Stimulated activated CD8-positive, alpha-beta memory T cell treated with anti-CD3 and anti-CD28 coated beads, Interleukin-2, amount 100 ng/mL, for 48 hours (primary cell): ENCODE measurements around the gene APOO.

Experiments
- DNase-seq, 2 donors: peaks; one replicate each; pipeline ENCODE4 v3.0.0-alpha.2; 2020; ENCODE audit warnings: low read depth in 2 of 2

APOO gene

DNA sequence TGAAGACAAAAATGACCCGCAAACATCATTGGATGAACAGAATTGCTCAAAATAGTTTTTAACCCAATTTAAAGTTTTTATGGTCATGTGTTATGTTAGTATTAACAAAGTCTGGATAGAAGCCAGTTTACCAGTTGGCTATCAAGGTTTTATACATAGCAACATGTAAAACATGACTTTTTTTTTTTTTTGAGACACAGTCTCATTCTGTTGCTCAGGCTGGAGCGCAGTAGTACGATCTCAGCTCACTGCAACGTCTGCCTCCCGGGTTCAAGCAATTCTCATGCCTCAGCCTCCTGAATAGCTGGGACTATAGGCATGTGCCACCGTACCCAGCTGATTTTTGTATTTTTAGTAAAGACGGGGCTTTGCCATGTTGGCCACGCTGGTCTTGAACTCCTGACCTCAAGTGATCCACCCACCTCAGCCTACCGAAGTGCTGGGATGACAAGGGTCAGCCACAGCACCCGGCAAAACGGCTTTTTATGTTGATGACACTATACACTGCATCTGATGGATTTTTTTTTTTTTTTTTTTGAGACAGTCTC, 121.4 kb downstream of the APOO start:
- DNase-seq = no peak

DNA sequence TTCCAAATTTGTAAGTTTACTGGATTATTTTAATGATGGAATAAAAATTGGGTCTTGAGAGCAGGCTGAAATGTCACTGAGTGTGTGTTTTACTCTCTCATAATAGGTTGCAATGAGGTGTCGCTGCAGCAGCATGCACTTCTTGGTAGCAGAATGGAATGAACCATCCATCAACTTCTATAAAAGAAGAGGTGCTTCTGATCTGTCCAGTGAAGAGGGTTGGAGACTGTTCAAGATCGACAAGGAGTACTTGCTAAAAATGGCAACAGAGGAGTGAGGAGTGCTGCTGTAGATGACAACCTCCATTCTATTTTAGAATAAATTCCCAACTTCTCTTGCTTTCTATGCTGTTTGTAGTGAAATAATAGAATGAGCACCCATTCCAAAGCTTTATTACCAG, 122.2 kb downstream of the APOO start:
- DNase-seq = no peak

DNA sequence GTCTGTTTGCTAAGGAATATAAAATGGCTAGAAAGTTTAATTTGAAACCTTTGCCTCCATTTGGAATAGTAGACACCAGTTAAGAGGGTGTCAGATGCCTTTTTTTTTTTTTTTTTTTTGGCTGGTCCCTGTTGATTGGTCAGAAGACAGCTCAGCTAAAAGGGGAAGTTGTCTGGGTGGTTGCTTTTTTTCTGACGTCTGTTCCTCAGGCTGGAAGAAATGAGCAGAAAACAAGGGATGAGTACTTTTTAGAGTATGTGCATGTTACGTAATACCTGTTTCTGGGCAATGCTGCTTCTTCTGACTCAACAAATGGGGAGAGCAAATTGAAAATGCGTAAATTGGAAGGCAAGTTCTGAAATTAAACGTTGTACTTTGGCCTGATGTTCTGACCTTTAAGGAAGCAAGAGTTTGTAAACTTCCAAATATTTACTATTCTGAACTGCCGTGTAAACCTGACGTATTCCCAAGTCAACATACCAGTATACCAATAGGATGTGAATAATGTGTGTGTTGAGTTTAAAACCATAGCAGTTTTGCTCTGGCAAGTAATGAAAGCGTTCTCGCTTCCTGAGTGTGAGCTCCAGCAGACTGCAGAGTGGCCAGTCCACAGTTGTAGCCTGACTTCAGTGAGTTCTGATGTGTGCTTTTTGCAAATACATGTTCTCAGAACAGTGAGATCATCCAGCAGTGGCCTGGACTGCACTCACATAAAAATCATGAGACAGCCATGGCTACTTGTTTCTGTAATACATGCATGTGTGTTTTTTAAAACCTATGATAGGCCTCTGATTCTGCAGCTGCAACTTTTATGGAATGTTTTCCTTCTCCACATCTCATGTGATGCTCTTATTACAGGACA, 123.0 kb downstream of the APOO start:
- DNase-seq = no peak

DNA sequence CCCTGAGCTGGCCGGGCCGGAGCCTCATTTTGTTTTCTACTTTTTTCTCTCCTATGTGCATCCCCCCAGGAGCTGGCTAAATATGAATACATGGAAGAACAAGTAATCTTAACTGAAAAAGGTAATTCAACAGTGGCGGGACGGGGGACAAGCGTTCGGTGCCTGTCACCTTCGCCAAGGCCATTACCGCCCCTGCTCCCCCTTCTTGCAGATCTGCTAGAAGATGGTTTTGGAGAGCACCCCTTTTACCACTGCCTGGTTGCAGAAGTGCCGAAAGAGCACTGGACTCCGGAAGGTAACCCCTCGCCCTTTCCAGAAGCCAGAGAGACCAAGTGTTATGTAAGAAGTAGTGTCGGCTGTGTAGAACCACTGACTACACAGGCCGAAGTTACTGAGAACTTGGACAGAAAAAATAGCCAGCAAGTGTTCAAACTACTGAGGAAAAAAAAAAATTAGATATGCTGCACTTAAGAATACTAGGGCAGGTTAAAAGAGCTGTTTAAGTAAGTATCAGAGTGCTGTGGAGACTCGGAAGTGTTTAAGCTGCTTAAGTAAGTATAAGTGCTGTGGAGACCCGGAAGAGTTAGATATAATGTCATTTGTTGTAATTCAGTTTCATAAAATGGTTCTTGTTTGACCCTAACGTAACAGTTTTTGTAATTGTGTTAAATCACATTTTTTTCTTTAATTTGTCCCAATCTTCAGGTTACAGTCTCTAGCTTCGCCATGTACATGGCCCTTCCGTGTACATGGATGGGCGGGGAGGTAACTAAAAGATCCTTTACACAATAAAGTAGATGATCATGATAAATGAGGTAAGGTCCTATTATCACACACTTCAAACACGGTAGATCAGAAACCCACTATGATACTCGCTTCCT, 123.9 kb downstream of the APOO start:
- DNase-seq = no peak
